K562 (cell line): ENCODE data around the gene AMIGO3. TPM values are rescaled to one million over a fixed set of nuclear protein-coding genes. Genes with fewer than 3 reads are reported as not detected.

Source experiments
- ATAC-seq: fragments of 200-7000 bp; cut with Tn5 transposase; 3 replicates; pipeline ENCODE4 v1.9.1; 2020; ENCODE audit warnings: moderate library complexity
- BruUV-seq: library from RNA; stranded (reverse); fragments of 400-500 nt; replicated peaks from 2 replicates; lab custom pipeline; 2021; lab: Mats Ljungman, UMichigan
- CTCF ChIA-PET: fragments of 300-600 bp; formaldehyde crosslinking; extraction: SDS; loops from one replicate; lab custom pipeline; 2021; ENCODE audit warnings: low intra/inter-chr PET ratio; lab: Yijun Ruan, JAX
- POLR2A ChIA-PET: fragments of 300-600, 350-650 bp; sonication (Branson Sonifier 250); formaldehyde crosslinking; extraction: SDS; loops from one replicate; lab custom pipeline; 2021; ENCODE audit warnings: antibody characterized with exemption, inconsistent platforms; lab: Yijun Ruan, JAX
- DNase-seq, 4 experiments: peaks; one replicate each; pipeline versions ENCODE4 v3.0.0 to v3.0.0-alpha.2; 2011 to 2018; ENCODE audit warnings: low spot score in 3 of 4, mixed read lengths in 3 of 4; ENCODE audit errors: extremely low read depth in 1 of 4
- FAIRE-seq: peaks from 2 replicates; lab custom pipeline; 2011; peaks lifted over from hg19 to GRCh38; lab: Jason Lieb, UNC
- H2AFZ ChIP-seq: 2 replicates; pipeline ENCODE4 v1.6.0; 2011; ENCODE audit warnings: low read depth, low read length, control low read depth, inconsistent platforms
- H3K27ac ChIP-seq: fragments of 200-600 bp; 3 replicates; pipeline ENCODE4 v1.8.0; 2011; ENCODE audit warnings: low read depth, mild to moderate bottlenecking, control low read depth, inconsistent platforms, low read length, moderate library complexity, mixed read lengths; ENCODE audit errors: extremely low read depth
- H3K27me3 ChIP-seq, 2 experiments: fragments of 300-600 bp in 1 of 2; 2 replicates in 1 of 2; 3 replicates in 1 of 2; pipeline versions ENCODE4 v1.6.0 to v1.8.0; 2011; ENCODE audit warnings: inconsistent platforms in 2 of 2, low read length in 2 of 2, mild to moderate bottlenecking in 1 of 2, mixed read lengths in 1 of 2, moderate library complexity in 1 of 2; ENCODE audit not compliant: control insufficient read depth in 2 of 2, insufficient read depth in 2 of 2
- H3K36me3 ChIP-seq: fragments of 300-600 bp; 3 replicates; pipeline ENCODE4 v1.8.0; 2011; ENCODE audit warnings: mild to moderate bottlenecking, low read length, inconsistent platforms; ENCODE audit not compliant: control insufficient read depth, insufficient read depth
- H3K4me1 ChIP-seq, 2 experiments: fragments of 200-600 bp in 1 of 2; replicated peaks in 1 of 2; 2 replicates in 1 of 2; 3 replicates in 1 of 2; pipeline versions ENCODE4 v1.5.1 to v1.8.0; 2011; ENCODE audit warnings: inconsistent platforms in 2 of 2, low read length in 2 of 2, mild to moderate bottlenecking in 1 of 2, mixed read lengths in 1 of 2, moderate library complexity in 1 of 2; ENCODE audit not compliant: control insufficient read depth in 2 of 2, insufficient read depth in 2 of 2
- H3K4me2 ChIP-seq: 2 replicates; pipeline ENCODE4 v1.6.1; 2011; ENCODE audit warnings: low read length, control low read depth, inconsistent platforms, mixed read lengths; ENCODE audit not compliant: insufficient read depth
- H3K4me3 ChIP-seq: fragments of 200-600 bp; sonication (generic), shearing (Covaris generic); 2 replicates; pipeline ENCODE4 v1.5.1; 2016; ENCODE audit warnings: control low read depth, inconsistent platforms
- H3K79me2 ChIP-seq: fragments of 200-600 bp; 3 replicates; pipeline ENCODE4 v1.8.0; 2011; ENCODE audit warnings: low read length, inconsistent platforms; ENCODE audit not compliant: control insufficient read depth, insufficient read depth
- H3K9ac ChIP-seq, 2 experiments: 2 replicates each; pipeline versions ENCODE4 v1.6.0 to v1.6.1; 2011; ENCODE audit warnings: low read depth in 2 of 2, low read length in 2 of 2, control low read depth in 1 of 2, inconsistent platforms in 1 of 2, mild to moderate bottlenecking in 1 of 2, mixed read lengths in 1 of 2; ENCODE audit not compliant: insufficient read depth in 1 of 2
- H3K9me1 ChIP-seq: one replicate; pipeline ENCODE4 v1.6.0; 2011; ENCODE audit warnings: inconsistent platforms, mild to moderate bottlenecking, low read length, moderate library complexity; ENCODE audit not compliant: control insufficient read depth, insufficient read depth
- H3K9me3 ChIP-seq: replicated peaks from 2 replicates; pipeline ENCODE4 v1.5.1; 2011; ENCODE audit warnings: low read depth, low read length, inconsistent platforms; ENCODE audit not compliant: control insufficient read depth, insufficient read depth
- H4K20me1 ChIP-seq: replicated peaks from 2 replicates; pipeline ENCODE4 v1.6.1; 2011; ENCODE audit warnings: low read length, inconsistent platforms, mixed read lengths; ENCODE audit not compliant: control insufficient read depth, insufficient read depth
- NFIC ChIP-seq: fragments of 450-650 bp; IDR thresholded peaks from 2 replicates; pipeline ENCODE4 v1.6.1; 2017; ENCODE audit warnings: mild to moderate bottlenecking, inconsistent platforms
- RBM22 ChIP-seq: fragments of 200-400 bp; formaldehyde crosslinking; IDR thresholded peaks from 2 replicates; pipeline ENCODE4 v1.6.1; 2018; ENCODE audit warnings: low read length, low read depth; ENCODE audit not compliant: poor library complexity, severe bottlenecking
- TSHZ1 ChIP-seq: fragments of 250-450 bp; sonication (Bioruptor Pico); IDR thresholded peaks from 2 replicates; pipeline ENCODE4 v1.4.0; 2020; ENCODE audit warnings: mild to moderate bottlenecking, moderate library complexity
- ZNF407 ChIP-seq: fragments of 450-650 bp; IDR thresholded peaks from 2 replicates; pipeline ENCODE4 v1.6.1; 2016; ENCODE audit warnings: low read depth
- WGBS: fragments of 100-300 bp; shearing (Covaris generic); methylation state at CpG from one replicate; pipeline ENCODE4 v1.1.6; 2016; ENCODE audit warnings: low coverage, mixed read lengths; ENCODE audit not compliant: insufficient coverage; ENCODE audit errors: missing lambda C conversion rate; 5-methylcytosine and 5-hydroxymethylcytosine counted together
- in situ Hi-C: fragments of 300-500 bp; cut with MboI; formaldehyde crosslinking; loops from 4 replicates; pipeline ENCODE4 v1.15.0; 2018; ENCODE audit warnings: inconsistent platforms, mixed read lengths
- intact Hi-C: fragments of 100-400 bp; cut with micrococcal nuclease; formaldehyde crosslinking; loops from 2 replicates; pipeline ENCODE4 v1.14.2; 2022
- polyA plus RNA-seq, 8 experiments: library from polyadenylated mRNA; depleted of rRNA in 4 of 8; stranded (reverse) in 5 of 8; unstranded in 3 of 8; fragments of >200 nt; fragmentation: Nextera tagmentation in 2 of 8; fragmentation: Illumina TruSeq in 1 of 8; extraction: Ambion mirVana in 2 of 8; extraction: Trizol in 1 of 8; gene quantifications; 2 replicates each; pipeline versions ENCODE4 v1.2.1 to v1.2.3, GENCODE V29; 2011 to 2014; ENCODE audit warnings: inconsistent platforms in 1 of 8, missing spikeins in 1 of 8
- total RNA-seq, 7 experiments: library from RNA; depleted of rRNA in 6 of 7; stranded (reverse); fragments of >200 nt in 6 of 7; fragmentation: Illumina TruSeq in 2 of 7; extraction: Trizol in 2 of 7; gene quantifications; 2 replicates each; pipeline versions ENCODE4 v1.2.1 to v1.2.3, GENCODE V29; 2011 to 2021; ENCODE audit warnings: low replicate concordance in 1 of 7

Gene AMIGO3
- total and polyA plus RNA-seq, 9 of the 15 experiments (the other 6 are each of a cell fraction or from before 2014, with no cell fraction given): 0.13 to 2.8 (median 0.44) TPM; not detected in 4

GRCh38 chr3:49700014-49700413, 19.5 kb downstream of the AMIGO3 start:
- DNase-seq (no peak), FAIRE-seq (no peak), ATAC-seq (no peak)
- CTCF ChIA-PET: no interaction called here
- intact Hi-C loops (loop anchor here (1.0 to 5.0 kb wide), 2 partner anchors 161 to 207 kb away; no protein-coding TSS in a partner anchor), in situ Hi-C loops (loop anchor here (5.0 kb wide), 1 partner anchor 142 kb away; no protein-coding TSS in a partner anchor)
- H3K79me2 ChIP-seq: no peaks in the 10 kb centered on the region
- no peak overlapping the region for H3K9ac ChIP-seq
- peaks cover 70% of the 10 kb centered on the region; the same call in 2 of the 3 replicates for H3K36me3 ChIP-seq
- H3K27ac ChIP-seq: no peak overlapping the region
- H3K4me3 ChIP-seq: no peak overlapping the region
- H3K27me3 ChIP-seq: no peaks in the 10 kb centered on the region
- peaks cover 0 to 10% of the 10 kb centered on the region in 2 experiments; a peak in 2 of 5 replicates for H3K4me1 ChIP-seq
- 89% methylated on average over 6 of the region's 8 CpGs for WGBS
- no peaks in the 10 kb centered on the region for H4K20me1 ChIP-seq
- H2AFZ ChIP-seq: no peak overlapping the region
- TF ChIP-seq TSHZ1 (CRISPR knock-in tag) (no peak), ZNF407 (no peak), RBM22 (no peak), NFIC (peak; percentile 62)
- H3K9me3 ChIP-seq: no peaks in the 10 kb centered on the region
- peaks cover 3% of the 10 kb centered on the region for H3K9me1 ChIP-seq
- H3K4me2 ChIP-seq: no peak overlapping the region
- no TSS peak for BruUV-seq
- POLR2A ChIA-PET: no interaction called here
